HG03457 (cell line): ENCODE data around the gene LAPTM5.

ENCODE experiments used
- ATAC-seq: cut with Tn5 transposase; IDR thresholded peaks from one replicate; pipeline ENCODE4 v1.9.1; 2021; ENCODE audit warnings: moderate number of reproducible peaks; ENCODE audit not compliant: unreplicated experiment

LAPTM5 gene

DNA sequence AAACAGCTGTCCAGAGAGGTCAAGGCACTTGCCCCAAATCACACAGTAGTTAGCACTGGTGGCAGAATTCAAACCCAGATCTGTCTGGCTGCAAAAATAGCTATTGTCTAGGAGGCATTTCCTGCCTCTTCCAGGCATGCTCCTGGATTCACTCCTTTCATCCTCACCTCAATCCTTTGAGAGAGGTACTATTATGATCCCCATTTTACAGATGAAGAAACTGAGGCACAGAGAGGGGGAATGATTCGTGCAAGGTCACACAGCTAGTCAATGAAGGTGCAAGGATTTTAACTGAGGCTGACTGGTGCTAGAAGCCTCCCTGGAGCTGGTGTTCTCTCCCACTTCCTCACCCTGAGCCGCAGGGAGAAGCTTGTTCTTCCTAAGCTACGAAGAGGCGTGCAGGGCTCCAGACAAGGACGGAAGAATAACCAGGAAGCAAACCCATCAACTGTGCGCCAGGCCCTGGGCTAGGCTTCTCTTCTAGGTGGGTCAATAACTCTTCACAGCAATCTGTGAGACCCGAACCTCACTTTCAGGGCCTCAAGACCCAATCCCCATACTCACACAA, 631 bp upstream of the LAPTM5 start:
- ATAC-seq: no peak

DNA sequence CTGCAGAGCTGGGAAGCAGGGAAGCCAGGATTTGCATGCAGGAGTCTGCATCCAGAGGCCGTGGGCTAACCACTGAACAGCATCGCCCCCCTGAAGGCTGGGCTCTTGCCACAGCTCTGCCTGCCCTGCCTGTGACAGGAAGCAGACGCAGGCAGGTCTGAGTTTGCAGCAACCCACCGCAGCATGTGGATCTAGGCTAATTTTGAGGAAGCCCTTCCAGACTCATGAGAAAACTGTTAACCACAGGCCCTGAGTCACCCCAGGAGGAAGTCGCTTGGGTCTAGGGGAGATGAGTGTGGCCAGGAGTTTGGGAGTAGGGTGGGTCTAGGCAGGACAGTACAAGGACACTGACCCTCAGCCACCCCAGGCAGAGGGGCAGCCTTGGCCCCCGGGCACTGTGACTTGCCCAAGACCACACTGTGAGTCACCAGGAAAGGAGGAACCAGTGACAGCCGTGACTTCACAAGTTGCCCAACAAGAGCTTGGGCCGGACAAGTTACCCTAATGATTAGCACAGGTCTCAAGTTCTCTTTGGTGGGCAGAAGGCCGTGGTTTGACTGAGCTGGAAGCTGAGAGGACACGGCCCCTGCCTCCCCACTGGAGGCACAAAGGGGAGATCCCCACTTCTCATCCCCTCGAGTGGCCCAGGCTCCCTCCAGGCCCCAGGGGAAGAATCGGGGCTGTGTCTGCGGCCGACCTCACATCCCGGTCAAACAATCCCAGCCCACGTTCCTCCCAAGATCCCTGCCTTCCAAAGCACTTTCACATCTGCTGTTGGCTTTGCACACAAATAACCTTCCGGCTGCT, 826 bp downstream of the LAPTM5 start:
- no peak for ATAC-seq

DNA sequence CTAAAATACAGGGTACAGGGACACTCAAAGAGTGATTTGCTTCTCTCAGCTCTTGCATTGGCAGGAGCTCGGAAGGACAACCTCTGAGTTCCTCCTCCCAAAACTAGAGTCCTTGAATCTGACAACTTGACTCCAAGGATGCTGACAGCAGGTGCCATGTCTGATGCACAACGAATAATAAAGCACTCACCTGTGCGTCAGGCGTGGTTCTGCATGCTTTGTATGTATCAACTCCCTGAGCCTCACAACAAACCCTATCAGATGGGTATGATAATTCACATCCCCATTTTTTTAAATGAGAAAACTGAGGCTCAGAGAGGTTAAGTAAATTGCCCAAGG, 1.4 kb downstream of the LAPTM5 start:
- no peak for ATAC-seq

DNA sequence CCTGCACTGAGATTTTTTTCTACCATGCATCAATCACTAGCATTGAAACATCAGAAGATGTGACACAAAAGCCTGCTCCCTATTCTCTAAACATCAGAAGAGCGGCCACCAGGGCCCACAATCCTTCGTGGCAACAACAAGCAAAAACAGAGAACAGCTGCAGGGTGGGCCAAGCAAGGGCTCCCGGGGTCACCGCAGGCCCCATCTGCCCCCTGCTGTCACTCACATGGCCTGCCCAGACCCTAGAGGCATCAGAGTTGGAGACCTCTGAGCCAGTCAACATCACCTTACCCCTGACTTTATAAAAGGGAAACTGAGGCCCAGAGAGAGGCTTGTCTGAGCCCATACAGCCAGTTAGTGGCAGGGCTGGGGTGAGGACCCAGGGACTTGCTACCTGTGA, 1.8 kb downstream of the LAPTM5 start:
- ATAC-seq: no peak

DNA sequence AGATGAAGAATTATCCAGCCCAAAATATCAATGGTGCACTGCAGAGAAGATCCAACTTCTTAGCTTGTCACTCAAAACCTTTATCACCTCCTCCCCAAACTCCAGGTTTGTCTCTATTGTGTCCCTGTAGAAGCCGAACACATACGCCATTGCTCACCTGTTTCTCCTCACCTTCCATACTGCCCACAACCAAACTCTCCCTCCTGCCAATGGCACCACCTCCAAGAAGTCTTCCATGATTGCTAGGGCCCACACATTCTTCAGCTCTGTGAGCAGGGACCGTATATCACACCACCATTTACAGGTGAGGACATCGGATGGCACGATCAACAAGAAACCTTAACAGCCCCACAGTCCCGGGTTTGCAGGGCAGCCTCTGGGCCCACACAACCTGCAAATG, 2.2 kb downstream of the LAPTM5 start:
- ATAC-seq: no peak

DNA sequence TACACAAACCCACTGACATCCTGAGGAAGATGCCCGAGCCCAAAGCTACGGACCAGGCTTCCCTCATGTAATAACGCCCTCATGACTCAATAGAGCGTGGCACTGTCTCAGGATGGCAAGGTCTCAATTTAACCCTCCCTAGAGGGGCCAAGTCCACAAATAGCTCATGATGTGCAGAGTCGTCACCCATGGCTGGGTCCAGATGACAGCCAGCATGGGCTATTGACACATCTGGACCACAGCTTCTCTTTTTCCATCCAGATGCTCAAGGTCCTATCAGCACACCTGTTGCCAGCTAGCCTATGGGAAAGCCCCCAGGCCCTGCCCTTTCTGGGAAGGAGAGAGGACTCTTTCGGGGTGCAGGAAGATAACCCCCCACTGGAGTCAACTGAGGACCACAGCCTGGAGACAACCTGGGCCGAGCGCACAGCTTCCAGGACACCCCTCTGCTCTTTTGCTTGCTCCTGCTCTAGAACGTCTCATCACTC, 2.8 kb downstream of the LAPTM5 start:
- peak; percentile 31 for ATAC-seq

DNA sequence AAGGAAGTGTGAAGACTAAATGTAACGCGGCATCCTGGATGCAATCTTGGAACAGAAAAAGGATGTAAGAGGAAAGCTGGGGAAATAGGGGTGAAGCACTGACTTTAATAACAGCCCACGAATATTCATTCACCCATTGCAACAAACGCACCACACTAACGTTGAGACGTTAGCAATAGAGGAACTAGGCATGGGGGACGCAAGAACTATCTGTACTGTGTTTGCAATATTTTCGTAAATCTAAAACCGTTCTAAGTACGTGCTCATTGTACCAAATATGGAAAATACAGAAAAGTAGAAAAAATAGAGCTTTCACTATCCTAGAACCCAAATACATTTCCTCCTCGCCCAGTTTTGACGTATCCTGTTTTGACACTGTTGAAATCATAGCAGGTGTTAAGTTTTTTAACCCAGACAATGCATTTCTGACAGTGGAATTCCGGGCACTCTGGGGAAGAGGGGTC, 3.9 kb downstream of the LAPTM5 start:
- ATAC-seq: no peak

DNA sequence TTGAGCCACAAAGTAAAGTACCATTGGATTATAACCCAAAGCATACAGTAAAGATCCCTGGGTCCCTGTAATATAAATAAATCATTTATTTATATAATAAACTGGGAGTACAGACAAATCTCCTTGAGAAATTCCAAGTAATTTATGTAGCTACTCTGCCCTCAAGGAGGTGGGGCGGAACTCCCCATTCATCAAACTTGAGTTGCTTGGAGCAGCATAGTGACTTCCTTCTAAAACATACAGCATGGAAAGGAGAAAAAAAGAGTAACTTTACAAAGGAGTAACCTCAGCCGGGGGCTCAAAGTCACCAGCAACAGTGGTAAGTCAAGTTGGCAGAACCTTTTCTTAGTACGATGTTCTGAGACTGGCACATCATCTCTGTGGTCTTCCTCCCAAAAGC, 4.5 kb downstream of the LAPTM5 start:
- no peak for ATAC-seq

DNA sequence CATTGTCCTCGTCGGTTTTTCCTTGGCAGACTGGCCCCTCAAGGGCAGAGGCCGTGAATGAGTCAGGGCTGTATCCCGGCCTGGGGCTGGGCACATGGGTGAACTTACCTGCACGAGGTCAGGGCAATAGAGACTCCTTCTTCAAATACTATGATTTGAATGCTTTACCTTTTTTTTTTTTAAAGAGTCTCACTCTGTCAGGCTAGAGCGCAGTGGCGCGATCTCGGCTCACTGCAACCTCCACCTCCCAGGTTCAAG, 5.0 kb downstream of the LAPTM5 start:
- no peak for ATAC-seq

DNA sequence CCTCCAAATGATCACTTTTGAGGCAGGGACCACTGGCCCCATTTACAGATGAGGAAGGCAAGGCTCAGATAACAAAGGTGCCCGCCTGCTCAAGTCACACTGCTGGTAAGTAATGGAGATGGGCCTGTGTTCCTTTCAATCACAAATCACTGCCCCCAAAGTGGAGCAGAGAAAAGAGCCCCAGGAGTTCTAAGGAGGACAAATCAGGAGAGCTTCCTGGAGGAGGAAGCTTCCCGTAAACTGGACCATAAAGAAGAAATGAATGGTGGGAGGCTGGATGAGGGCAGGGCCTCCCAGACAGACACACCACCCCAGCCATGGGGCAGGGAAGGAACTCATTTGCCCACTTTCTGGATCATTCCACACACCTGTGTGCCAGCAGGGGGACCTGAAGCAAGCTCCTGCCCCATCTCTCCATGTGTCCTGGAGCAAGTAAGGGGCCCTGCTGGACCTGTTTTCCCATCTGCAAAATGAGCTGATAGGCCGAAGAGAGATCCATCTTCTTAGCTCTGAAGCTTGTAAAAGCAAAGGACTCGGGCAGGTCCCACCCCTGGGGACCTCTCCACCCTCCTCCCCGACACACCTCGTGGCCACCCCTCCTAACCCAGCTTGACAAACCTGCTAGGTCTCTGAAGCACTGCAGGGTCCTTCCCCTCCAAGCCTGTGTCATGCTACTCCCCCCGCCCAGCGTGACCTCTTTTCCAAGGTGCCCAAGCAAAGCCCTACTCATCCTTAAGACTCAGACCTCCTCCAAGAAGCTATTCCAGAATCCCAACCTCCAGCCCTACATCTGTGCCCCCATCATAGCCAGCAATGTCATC, 5.5 kb downstream of the LAPTM5 start:
- ATAC-seq: no peak

DNA sequence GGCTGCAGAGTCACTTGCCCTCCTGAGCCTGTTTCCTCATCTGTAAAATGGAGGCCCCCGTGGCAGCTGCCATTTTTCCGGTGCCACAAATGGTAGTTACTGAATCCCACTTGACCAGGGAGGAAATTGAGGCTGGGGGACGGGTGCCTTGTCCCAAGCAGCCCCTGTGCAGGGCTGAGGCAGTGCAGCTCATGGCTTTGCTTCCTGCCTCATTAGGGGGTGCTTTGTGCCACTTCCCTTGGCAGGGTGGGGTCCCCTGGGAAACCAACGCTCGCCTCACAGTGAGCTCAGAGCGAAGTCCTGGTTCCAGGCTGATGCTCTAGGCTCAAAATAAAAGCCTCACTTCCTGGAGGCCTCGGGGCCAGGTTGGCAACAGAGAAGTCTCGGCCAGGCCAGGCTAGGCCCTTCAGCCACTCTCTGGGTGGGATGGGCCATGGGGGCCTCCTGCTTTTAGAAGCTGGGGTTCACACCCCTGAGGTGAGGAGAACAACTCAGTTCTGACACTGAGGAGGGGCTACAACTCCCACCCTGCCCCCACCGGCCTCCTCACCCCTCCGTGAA, 6.8 kb downstream of the LAPTM5 start:
- no peak for ATAC-seq

DNA sequence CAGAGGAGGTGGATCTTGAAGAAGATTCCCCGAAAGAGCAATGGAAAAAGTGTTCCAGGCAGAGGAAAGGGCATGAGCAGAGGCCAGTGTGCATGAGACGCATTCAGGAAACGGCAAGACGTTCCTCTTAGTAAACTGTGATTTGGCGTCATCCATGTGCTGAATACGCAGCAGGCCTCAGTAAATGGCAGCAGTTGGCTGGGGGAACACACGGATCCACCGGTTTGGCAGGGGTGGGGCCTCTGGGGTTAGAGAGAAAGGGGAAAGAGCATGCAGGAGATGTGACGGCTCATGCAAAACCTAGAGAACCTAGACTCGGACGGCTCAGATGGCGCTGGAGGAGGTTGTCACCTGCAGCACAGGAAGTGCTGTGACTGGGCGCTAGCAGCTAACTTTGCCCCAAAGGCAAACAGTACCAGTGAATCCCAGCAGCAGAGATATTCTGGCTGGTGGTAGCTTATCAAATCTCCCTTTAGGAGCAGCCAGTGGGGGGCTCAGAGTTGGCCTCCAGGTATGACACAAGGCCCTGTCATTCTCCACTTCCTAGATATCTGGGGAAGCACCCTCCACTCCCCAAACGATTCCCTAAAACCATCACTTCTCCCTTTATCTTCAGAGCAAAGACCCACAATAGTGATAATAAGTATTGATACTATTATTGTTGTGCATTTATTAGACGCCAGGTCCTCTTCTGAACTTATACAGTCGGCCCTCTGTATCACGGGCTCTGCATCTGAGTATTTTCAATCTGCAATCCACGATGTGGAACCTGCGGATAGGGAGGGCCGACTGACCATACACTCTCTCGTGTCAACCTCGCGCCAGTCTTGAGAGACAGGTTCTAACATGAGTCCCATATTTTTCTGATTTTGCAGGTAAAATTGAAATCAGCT, 7.6 kb downstream of the LAPTM5 start:
- no peak for ATAC-seq

DNA sequence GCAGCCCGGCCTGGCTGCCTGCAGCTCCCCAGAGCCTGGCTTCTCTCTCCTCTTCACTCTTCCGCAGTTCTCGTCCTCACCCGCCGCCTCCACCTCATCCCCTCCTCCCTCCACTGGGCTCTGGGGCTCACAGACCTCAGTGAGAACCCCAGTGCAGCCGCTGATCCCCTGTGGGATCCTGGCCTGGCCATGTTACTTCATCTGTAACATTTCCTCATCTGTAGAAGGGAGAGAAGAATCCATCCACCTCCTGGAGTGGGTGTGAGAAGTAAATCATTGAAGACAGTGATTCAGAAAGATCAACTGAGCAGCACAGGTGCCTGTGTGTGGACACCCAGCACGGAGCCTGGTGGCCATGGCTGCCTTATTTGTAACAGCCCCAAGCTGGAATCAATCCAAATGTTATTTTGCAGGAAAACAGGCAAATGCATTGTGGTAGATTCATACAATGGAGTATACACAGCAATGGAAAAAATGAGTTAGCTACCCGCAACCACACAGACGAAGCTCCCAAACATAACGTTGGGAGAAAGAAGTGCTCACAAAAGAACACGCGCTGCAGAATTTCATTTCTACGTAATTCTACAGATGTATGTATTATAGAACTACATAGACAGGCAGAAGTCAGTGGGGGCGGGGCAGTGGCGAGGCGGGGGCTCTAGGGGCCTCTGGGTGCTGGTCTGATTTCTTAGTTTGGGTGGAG, 8.7 kb downstream of the LAPTM5 start:
- no peak for ATAC-seq

DNA sequence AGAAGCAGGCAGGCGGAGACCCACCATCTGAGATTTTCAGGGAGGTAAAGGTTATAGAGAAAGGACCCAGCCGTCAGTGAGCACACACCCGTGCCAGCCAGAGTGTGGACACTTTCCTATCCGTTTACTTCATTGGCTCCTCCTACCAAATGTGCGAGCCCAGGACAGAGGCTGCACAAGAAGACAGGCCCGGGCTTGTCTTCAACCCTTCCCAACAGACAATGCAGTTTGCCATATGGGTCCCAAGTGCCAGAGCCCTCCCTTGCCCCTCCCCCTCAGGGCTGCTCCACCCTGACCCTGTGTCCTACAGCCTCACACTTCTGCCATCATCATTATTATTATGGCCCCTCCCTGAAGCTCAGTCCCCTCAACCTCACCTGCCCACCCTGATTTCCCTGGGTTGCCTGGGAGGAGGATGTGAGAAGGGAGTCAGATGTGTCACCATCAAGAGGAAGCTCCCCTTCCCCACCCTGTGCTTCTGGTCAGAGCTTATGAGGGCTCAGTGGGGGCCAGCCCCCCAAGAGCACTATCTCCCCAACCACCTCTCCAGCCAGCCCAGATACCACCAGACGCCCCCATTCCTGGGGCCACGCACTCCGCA, 9.4 kb downstream of the LAPTM5 start:
- ATAC-seq: no peak

DNA sequence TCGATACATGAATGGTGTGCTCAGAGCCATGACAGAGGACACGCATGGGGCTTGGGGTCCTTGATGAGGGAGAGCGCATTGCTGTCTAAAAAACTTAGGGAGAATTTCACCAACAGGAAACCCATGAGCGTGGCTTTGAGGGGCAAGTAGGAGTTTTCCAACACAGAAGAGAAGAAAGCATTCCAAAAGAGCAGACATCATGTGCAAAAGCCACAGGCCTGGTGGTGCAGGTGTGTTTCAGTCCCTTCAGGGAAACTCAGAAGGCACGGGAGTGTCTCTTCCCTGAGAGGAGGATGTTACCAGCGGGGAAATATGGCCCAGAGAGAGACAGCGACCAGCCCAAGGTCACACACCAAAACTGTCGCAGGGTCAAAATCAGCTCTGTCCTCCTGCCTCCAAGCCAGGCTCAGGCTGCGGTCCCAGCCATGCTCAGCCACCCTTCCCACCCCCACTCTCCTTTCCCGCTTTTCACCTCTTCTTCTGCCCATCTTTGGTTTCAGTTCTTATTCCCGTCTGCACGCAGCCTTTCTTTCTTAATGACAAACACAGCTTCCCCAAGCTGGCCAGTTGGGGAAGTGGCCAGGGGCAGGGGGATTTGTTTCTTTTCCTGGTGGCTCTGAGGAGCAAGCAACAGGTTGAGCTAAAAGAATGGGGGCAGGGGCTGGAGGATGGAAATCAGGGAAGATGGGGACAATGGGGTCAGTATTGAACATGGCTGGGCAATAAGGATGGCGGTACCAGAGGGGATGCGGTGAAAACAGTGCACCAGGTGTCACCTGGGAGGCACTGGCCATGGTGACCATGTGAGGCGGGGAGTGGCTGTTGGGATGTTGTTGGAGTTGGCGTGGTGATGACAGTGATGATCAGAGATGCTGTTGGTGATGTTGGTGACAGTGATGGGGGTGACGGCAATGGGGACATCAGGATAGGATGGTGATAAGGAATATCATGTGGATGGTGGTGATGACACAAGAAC, 10.3 kb downstream of the LAPTM5 start:
- no peak for ATAC-seq

DNA sequence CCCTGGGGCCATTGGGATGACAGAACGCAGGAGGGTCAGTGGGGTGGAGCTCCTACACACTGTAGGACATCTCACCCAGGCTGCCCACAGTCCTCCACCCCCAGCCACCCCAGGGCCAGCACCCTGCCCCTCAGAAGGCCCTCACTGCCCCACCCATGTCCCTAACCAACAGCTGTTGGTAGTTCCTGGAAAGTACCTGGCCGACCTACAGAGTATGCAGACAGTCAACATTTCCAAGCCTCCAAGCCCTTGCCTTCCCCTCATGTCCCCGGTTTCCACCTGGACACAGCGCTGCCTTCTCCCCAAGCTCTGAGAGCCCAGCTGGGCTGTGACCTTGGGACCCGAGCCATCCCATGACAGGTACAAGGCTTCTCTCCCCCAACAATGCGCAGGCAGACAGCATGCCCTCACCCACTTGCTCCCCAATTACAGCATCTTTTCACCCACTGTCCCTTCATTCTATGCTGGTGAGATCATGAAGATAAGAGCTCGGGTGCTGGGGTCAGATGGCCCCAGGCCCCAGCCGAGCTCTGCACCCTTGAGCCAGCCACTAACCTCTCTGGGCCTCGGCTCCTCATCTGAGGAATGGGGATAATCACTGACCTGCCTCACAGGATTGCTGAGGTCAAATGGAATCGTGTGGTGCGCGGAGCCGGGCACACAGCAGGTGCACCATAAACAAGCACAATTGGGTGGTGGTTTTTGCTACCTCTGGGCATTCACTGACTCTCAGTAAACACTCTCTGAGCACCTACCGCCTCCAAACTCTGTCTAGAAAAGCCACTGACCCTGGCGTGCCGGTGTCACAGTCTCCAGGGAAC, 11.2 kb downstream of the LAPTM5 start:
- ATAC-seq: no peak

DNA sequence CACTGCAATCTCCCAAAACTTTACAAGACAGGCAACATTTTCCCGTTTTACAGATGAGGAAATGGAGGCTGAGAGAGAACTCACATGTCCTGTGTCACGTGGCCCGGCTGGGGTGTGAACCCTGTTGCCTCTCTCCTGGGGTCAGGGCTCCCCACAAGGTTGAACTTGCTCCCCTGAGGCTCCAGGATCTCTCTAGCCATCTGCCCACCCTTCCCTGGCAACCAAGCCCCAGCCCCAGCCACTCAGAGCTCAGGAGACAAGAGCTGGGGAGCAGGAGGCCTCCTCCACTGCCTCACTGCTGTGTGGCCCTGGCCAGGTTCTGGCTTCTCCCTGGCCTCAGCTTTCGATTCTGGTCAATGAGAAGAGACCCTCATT, 11.8 kb downstream of the LAPTM5 start:
- no peak for ATAC-seq
